Neuron (in vitro differentiated cells): Measurements from ENCODE around the gene ATOX1.

ENCODE experiments used
- H2AFZ ChIP-seq: one replicate; pipeline ENCODE4 v1.6.1; 2013; ENCODE audit warnings: low read depth, mild to moderate bottlenecking, inconsistent platforms, low read length, moderate library complexity
- H3K27me3 ChIP-seq: one replicate; pipeline ENCODE4 v1.6.1; 2013; ENCODE audit warnings: low read length; ENCODE audit not compliant: insufficient read depth
- H3K36me3 ChIP-seq: one replicate; pipeline ENCODE4 v1.6.1; 2013; ENCODE audit warnings: low read length; ENCODE audit not compliant: insufficient read depth
- H3K4me1 ChIP-seq: one replicate; pipeline ENCODE4 v1.6.1; 2013; ENCODE audit warnings: low read length; ENCODE audit not compliant: insufficient read depth
- H3K4me3 ChIP-seq: 2 replicates; pipeline ENCODE4 v1.5.1; 2013; ENCODE audit warnings: mild to moderate bottlenecking, low read length, moderate library complexity
- H3K9me3 ChIP-seq: one replicate; pipeline ENCODE4 v1.6.1; 2013; ENCODE audit warnings: low read length

ATOX1 gene

DNA sequence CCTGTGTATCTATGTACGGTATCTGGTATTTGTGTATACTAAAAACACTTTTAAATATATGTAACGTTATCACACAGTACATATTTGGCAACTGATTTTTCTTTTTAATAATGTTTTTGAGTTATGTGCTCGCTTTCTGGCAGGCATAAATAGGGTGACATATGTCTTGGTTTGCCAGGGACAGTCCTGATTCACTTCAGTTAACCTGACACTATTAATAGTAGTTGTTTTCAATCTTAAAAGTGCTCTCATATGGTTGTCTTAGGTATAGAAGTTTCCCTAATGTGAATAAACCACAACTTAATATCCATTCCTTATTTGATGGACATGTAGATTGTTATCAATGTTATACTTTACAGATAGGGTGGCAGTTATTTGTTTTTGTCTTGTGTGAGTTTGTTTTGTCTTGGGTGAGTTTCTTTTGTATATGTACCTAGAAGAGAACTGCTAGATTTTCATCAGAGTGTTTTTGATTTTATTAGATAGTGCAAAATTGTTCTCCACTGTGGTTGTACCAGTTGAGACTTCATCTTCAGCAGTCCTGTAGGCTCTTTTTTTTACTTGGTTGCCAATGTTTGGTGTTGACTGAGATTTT is 21.2 kb upstream of the ATOX1 start:
- H3K36me3 ChIP-seq: peaks cover 18% of the 10 kb centered on the region
- no peak overlapping the region for H2AFZ ChIP-seq
- no peaks in the 10 kb centered on the region for H3K27me3 ChIP-seq
- H3K4me3 ChIP-seq: no peak overlapping the region
- H3K4me1 ChIP-seq: peaks cover 9% of the 10 kb centered on the region
- H3K9me3 ChIP-seq: no peaks in the 10 kb centered on the region

DNA sequence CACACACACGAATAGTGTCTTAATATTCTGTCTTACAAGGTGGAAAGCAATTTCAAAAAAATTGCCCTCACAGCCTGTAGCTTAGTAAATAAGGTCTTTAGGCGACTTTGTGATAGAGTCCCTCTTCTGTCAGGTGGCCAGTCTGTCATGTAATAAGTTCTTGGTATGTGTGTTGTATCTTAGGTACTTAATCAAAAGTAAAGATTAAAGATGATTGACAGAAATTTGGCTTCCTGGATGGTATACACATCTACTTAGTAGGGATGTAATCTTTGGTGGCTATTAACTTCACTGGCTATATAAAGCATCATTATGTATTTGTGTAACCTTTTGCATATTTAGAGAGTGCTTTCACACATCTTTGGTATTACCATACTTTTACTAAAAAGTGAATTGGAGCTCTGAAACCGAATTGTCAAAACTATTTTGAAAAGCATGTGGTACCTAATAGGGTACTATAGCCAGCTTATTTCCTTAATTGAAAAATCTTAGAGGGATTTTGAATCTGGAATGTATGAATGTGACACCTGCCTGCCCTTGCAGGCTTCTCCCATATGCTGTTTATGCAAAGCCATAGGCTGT is 16.7 kb upstream of the ATOX1 start:
- H3K4me3 ChIP-seq: peak overlapping the region; percentile 94
- H3K4me1 ChIP-seq: peaks cover 24% of the 10 kb centered on the region
- no peaks in the 10 kb centered on the region for H3K9me3 ChIP-seq
- peaks cover 16% of the 10 kb centered on the region for H3K36me3 ChIP-seq
- H2AFZ ChIP-seq: no peak overlapping the region
- no peaks in the 10 kb centered on the region for H3K27me3 ChIP-seq

DNA sequence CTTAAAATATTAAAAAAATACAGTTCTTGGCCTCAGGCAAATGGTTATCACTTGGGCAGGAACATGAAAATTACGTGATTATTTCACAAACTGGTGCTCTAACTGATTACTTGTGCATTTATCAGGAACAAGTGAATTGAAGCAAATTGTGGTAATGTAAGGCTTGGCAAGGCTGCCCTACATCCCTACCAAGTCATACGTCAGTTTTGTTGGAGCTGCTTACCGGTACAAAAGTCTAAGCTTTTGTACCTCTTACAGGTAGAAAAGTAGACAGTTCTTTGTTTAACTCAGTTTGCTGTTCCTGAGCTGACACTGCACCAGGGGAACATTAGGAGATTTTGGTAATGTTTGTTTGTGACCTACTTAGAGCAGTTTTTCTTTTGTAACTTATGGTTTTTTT is 15.5 kb upstream of the ATOX1 start:
- Histone ChIP-seq H3K9me3 (no peaks in the 10 kb centered on the region), H3K4me1 (peaks cover 28% of the 10 kb centered on the region), H3K27me3 (no peaks in the 10 kb centered on the region), H2AFZ (no peak overlapping the region), H3K4me3 (peak overlapping the region; percentile 94), H3K36me3 (peaks cover 16% of the 10 kb centered on the region)

DNA sequence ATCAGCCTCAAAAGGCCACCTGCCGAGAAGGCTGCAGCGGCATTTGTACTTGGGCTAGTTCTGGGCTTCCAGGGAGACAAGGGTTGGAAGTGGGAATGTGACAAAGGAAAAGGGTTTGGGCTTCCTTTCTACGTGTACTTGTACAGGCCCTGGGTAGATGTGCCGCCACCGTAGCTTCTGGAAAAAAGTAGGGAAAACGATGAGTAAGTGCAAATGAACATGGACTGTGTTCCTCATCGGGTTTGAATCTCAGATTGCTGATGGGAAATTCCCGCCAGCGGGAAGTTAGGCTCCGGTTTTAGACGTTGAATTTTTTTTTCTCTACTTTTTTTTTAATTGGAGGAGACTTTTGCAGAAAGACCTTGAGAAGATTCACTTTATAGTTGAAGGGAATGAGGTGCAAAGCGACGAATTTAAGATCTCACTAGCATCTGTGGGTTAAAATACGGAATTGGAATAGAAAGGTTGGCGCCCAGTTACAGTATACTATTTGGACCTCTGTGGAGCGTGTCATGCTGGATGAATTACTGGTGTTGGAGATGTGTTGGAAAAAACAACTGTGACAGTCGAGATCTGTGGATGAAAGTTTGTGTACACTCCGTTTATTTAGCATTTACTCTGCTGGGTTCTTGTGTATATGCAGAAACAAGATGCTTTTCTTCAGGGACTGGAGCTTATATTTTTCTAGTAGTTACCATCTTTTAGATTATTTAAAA is 14.6 kb upstream of the ATOX1 start:
- H2AFZ ChIP-seq: no peak overlapping the region
- H3K4me1 ChIP-seq: peaks cover 38% of the 10 kb centered on the region
- H3K36me3 ChIP-seq: peaks cover 14% of the 10 kb centered on the region

DNA sequence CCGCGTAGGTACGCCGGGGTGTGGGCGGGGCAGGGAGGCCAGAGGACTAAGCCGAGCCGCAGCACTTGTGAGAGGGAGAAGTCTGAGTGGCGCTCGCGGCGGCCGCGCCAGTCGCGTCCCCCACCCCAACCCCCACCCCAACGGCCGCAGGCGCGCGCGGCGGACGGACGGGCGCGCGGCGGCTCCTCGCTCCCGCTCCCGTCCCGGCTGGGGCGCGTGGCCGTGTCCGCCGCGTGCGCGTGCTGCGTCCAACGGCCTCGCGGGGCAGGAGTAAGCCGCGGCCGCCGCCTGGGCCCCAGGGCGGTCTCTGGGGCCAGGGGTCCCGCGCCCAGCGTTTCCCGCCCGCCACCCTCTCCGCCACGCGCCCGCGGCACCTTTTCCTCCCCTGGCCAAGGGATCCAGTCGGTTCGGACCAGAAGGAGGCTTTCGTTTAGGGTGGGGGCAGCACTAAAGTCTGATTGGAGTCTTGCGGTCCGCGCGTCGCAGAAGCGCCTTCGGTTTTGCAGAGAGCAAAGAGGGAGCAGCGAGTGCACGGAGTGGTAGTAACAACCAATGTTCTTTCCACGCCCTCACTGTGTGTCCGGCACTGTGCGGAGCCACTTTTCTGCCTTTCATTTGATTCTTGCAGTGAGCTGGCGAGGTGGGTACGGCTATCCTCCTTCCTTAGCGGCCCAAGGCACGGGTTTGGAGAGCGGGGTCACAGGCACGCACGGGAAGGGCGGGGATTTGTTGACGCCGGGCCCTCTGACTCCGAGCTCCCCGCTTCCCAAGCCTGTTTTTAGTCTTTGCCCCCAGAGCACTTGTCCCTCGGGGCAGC is 13.8 kb upstream of the ATOX1 start:
- Histone ChIP-seq H3K36me3 (peaks cover 6% of the 10 kb centered on the region), H3K4me3 (peak overlapping the region; percentile 94), H3K9me3 (no peaks in the 10 kb centered on the region), H3K27me3 (no peaks in the 10 kb centered on the region), H2AFZ (no peak overlapping the region), H3K4me1 (peaks cover 42% of the 10 kb centered on the region)

More for the DNA sequence above, 14.6 kb upstream of the ATOX1 start:
- no peaks in the 10 kb centered on the region for H3K9me3 ChIP-seq
- peak overlapping the region; percentile 94 for H3K4me3 ChIP-seq
- H3K27me3 ChIP-seq: no peaks in the 10 kb centered on the region

DNA sequence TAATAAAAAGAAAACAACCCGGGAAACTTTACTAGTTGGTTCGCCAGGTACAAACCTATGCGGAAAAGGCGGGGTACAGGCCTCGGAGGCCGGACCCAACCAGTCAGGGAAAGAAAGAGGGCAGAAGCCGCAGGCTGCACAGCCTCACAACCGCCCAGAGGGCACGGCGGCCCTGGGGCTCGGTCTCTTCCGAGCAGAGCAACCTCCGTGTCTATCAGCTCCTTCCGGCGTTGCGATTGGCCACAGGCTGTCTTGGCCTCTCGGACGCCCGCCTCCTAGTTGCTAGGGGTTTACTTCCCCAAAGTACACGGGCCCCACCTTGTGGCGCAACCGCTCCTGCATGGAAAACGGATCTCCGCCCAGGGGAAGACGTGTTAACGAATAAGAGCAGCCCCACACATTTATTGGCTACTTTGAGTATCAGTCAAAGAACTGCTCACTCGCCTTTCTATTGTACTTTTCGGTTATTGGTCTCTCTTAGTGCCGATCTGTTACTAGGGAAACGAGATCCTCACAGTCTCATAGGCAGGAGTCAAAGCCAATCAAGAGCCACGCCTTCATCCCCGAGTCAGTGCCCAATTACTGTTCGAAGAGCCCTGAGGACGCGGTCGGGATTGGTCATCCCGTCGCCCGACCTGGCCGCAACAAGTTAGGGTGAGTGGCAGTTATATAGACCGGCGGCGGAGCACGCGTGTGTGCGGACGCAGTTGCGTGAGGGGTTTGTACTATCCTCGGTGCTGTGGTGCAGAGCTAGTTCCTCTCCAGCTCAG is 13.0 kb upstream of the ATOX1 start, which contains the start of gene G3BP1:
Gene G3BP1 (plus strand): TSS at position 696 of the 770 bp plus-strand sequence. CDS start 14,667 bp downstream, outside the sequence.
- Histone ChIP-seq H2AFZ (peak within 1 kb of the TSS; percentile 42), H3K4me3 (peak within 1 kb of the TSS; percentile 94), H3K9me3 (no peaks in the 10 kb centered on the region), H3K36me3 (no peaks in the 10 kb centered on the region), H3K27me3 (no peaks in the 10 kb centered on the region), H3K4me1 (peaks cover 42% of the 10 kb centered on the region)

DNA sequence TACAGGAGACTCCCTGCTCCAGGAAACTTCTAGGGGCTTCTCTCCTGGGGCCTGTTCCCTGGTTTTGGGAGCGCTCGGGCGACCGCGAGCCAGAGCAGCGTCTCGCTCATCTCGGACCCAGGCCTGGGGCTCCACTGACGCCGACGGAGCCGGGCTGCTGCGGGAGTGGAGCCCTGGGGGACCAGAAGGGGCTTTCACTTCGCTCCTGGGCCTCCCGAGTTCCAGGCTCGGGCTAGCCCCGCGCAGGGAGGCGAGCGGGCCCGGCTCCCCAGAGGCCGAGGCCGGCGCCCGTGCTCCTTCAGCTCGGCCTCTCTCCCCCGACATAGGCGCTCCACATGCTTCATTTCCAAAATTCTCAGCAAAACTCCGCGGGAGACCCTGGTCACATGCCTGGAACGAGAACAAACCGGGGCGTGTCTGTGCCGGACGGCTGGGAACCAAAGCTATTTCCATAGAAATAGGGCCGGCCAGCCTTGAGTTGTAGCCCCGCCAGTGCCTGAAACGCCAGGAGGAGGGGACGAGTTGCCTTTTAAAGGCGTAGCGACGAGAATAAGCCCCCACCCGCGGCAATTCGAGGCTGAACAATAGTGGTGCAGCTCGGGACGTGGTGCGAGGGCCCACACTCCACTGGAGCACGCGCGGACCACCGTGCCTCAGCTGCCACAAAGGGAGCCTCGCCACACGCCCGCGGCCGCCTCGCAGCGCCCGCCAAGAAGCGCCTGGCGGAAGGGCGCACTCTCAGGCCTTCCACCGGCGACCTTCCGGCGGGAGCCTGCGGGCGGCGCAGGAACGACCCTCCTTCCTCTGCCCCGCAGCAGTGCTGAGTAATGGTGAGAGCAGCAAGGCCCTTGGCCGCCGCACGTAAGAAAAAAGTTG is 12.2 kb upstream of the ATOX1 start:
- Histone ChIP-seq H3K27me3 (no peaks in the 10 kb centered on the region), H2AFZ (peak overlapping the region; percentile 42), H3K36me3 (no peaks in the 10 kb centered on the region), H3K4me1 (peaks cover 42% of the 10 kb centered on the region), H3K4me3 (peak overlapping the region; percentile 48), H3K9me3 (no peaks in the 10 kb centered on the region)

DNA sequence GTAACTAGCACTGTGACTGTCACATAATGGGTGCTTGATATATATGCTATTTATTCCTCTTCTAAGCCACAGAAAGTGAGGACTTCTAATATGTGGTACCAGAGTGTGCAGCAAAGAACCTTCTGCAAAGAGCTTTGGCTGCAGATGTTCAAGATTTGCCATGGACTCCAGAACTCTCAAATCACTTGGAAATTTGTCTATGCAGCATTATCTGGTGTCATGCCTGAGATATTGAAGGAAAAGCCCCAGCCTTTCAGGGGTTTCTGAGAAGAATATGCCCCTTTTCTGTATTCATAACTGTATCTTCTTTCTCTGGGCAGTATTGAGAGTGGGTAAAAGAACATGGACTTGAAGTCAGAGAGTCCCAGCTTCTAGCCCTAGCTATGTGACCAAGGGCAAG is 8.5 kb upstream of the ATOX1 start:
- H3K27me3 ChIP-seq: no peaks in the 10 kb centered on the region
- peaks cover 20% of the 10 kb centered on the region for H3K4me1 ChIP-seq
- no peaks in the 10 kb centered on the region for H3K9me3 ChIP-seq
- H3K36me3 ChIP-seq: no peaks in the 10 kb centered on the region
- H2AFZ ChIP-seq: no peak overlapping the region
- H3K4me3 ChIP-seq: no peak overlapping the region

DNA sequence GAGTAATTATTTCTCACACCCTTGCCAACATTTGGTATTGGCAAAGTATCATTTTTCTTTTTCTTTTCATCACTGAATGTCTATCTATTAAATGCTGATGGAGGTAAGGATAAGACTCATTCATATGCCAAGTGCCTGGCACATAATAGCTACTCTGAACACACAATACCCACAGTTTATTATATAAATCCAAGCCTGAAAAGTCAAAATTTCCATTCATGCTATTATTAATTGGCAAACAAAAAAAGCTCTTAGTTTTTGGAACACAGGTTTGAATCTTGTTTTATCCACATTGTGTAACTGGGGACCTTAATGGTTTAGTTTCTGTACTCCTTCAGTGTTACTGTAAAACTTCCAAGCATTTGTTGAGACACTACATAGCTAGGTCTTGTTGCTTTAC is 6.4 kb upstream of the ATOX1 start:
- H3K4me1 ChIP-seq: peaks cover 15% of the 10 kb centered on the region
- H3K4me3 ChIP-seq: no peak overlapping the region
- no peaks in the 10 kb centered on the region for H3K36me3 ChIP-seq
- H3K9me3 ChIP-seq: no peaks in the 10 kb centered on the region
- no peak overlapping the region for H2AFZ ChIP-seq
- H3K27me3 ChIP-seq: no peaks in the 10 kb centered on the region

DNA sequence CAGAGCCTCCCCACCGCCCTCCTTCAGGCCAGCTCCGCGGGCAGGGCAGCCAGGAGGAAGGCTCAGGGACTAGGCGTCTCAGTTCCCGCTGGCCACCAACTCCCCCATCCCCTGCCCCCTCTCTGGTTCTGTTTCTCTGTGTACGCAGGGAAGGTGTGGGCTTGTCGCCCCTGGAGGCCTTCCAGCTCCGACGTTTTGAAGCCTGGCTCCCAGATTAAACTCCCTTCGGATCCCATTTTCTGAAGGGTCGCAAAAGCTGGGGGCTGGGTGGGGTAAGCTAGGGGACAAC is 346 bp downstream of the ATOX1 start:
- H3K4me3 ChIP-seq: peak overlapping the region; percentile 61
- peak overlapping the region; percentile 32 for H2AFZ ChIP-seq
- H3K9me3 ChIP-seq: no peaks in the 10 kb centered on the region
- H3K4me1 ChIP-seq: peaks cover 13% of the 10 kb centered on the region
- H3K27me3 ChIP-seq: no peaks in the 10 kb centered on the region
- no peaks in the 10 kb centered on the region for H3K36me3 ChIP-seq

DNA sequence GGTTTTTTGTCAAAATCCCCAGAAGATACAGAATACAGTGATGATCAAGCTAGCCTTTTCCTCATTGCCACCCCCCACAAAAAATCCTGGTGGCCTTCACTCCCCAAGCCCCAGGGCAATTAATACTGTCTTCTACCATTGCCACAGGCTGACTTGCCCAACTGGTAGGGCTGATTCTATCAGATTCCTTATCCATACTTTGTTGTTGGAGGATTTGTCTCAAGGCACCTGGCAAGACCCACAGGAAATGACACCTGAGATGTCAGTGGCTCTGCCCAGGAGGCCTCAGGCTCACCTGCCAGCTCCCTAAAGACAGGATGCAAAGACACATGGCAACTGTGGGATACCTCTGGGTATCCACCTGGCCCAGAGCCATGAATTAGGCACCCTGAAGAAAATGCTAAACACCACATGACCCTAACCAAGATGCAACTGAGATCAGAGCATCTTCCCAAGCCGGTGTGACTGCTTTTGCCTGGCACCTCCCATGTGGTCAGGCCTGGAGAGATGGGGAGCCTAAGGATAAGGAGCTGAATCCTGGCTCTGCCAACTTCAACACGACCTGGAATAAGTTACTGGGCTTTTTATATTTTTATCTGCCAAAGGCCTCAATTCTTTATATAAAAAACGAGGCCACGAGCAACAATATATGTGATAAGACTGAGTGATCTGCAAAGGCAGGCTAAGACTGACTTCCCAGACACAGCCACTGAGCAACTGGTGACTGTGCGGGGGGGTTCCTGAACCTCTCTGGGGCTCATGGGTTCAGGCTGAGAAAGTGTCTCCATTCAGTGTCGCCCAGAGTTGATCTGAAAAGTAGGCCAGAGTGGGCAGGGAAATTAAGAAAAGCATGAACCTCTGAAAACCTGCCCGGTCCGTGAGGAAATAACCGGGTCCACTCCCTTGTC is 944 bp downstream of the ATOX1 start:
- H3K4me1 ChIP-seq: peaks cover 13% of the 10 kb centered on the region
- H3K36me3 ChIP-seq: peaks cover 3% of the 10 kb centered on the region
- peak overlapping the region; percentile 61 for H3K4me3 ChIP-seq
- peak overlapping the region; percentile 32 for H2AFZ ChIP-seq
- no peaks in the 10 kb centered on the region for H3K9me3 ChIP-seq
- no peaks in the 10 kb centered on the region for H3K27me3 ChIP-seq
